HCT116 (cell line): ENCODE measurements around the gene TMEM38A. TPM values are rescaled to one million over a fixed set of nuclear protein-coding genes. Genes with fewer than 3 reads are reported as not detected.

Experiments
- ATAC-seq: fragments of 200-7000 bp; cut with Tn5 transposase; 2 replicates; pipeline ENCODE4 v1.9.1; 2020; ENCODE audit warnings: mild to moderate bottlenecking, moderate library complexity
- BruUV-seq: library from RNA; stranded (reverse); fragments of 400-500 nt; replicated peaks from 2 replicates; lab custom pipeline; 2021; lab: Mats Ljungman, UMichigan
- CTCF ChIA-PET: fragments of 300-600 bp; sonication (Branson Sonifier 250); formaldehyde crosslinking; loops from one replicate; lab custom pipeline; 2021; ENCODE audit warnings: antibody characterized with exemption; lab: Charles Lee
- POLR2A ChIA-PET: fragments of 300-600, 350-600 bp; sonication (Branson Sonifier 250); formaldehyde crosslinking; loops from one replicate; lab custom pipeline; 2021; ENCODE audit warnings: antibody characterized with exemption; lab: Charles Lee
- RAD21 ChIA-PET, 2 experiments: fragments of 300-600 bp; sonication (Branson Sonifier 250); formaldehyde crosslinking; loops; one replicate each; lab custom pipeline; 2023; ENCODE audit warnings: low total read pairs in 2 of 2; ENCODE audit not compliant: uncharacterized antibody in 2 of 2, unreplicated experiment in 2 of 2, low non-redundant PET in 1 of 2; lab: Charles Lee
- DNase-seq: peaks from one replicate; pipeline ENCODE4 v3.0.0-alpha.2; 2010; ENCODE audit warnings: low read depth, low spot score
- H2AFZ ChIP-seq: fragments of 200-600 bp; shearing (Covaris generic), sonication (generic); 2 replicates; pipeline ENCODE4 v1.6.1; 2017; ENCODE audit warnings: low read depth, mixed run types, mixed read lengths, antibody characterized with exemption, low read length; ENCODE audit not compliant: poor library complexity, severe bottlenecking
- H3K27ac ChIP-seq: 2 replicates; pipeline ENCODE4 v1.5.1; 2012; ENCODE audit warnings: low read depth, low read length
- H3K27me3 ChIP-seq: fragments of 200-600 bp; sonication (generic); 2 replicates; pipeline ENCODE4 v1.6.1; 2016; ENCODE audit warnings: mixed run types, low read length, mixed read lengths; ENCODE audit not compliant: insufficient read depth
- H3K36me3 ChIP-seq, 2 experiments: fragments of 200-500 bp in 1 of 2; fragments of 200-600 bp in 1 of 2; sonication (Bioruptor generic) in 1 of 2; sonication (generic) in 1 of 2; 2 replicates each; pipeline versions ENCODE4 v1.5.1 to v1.6.1; 2014 to 2016; ENCODE audit warnings: low read length in 2 of 2, inconsistent platforms in 1 of 2, mixed read lengths in 1 of 2, mixed run types in 1 of 2; ENCODE audit not compliant: insufficient read depth in 2 of 2, control insufficient read depth in 1 of 2
- H3K4me1 ChIP-seq, 2 experiments: fragments of 200-600 bp in 1 of 2; sonication (generic) in 1 of 2; 2 replicates each; pipeline versions ENCODE4 v1.5.1 to v1.6.1; 2012 to 2017; ENCODE audit warnings: low read length in 2 of 2, inconsistent platforms in 1 of 2, mild to moderate bottlenecking in 1 of 2, mixed read lengths in 1 of 2, mixed run types in 1 of 2, moderate library complexity in 1 of 2; ENCODE audit not compliant: insufficient read depth in 2 of 2, control insufficient read depth in 1 of 2
- H3K4me2 ChIP-seq: fragments of 200-600 bp; sonication (generic); 2 replicates; pipeline ENCODE4 v1.6.1; 2017; ENCODE audit warnings: mixed run types, low read length, mixed read lengths
- H3K4me3 ChIP-seq, 2 experiments: fragments of 200-600 bp in 1 of 2; sonication (generic) in 1 of 2; replicated peaks in 1 of 2; 2 replicates each; pipeline ENCODE4 v1.5.1; 2011 to 2016; ENCODE audit warnings: low read length in 2 of 2, control low read depth in 1 of 2, low read depth in 1 of 2, mild to moderate bottlenecking in 1 of 2, mixed read lengths in 1 of 2, mixed run types in 1 of 2
- H3K79me2 ChIP-seq: fragments of 200-600 bp; sonication (generic); 2 replicates; pipeline ENCODE4 v1.6.1; 2017; ENCODE audit warnings: mild to moderate bottlenecking, mixed run types, low read length, moderate library complexity, mixed read lengths; ENCODE audit not compliant: insufficient read depth
- H3K9ac ChIP-seq: fragments of 200-600 bp; sonication (generic); 2 replicates; pipeline ENCODE4 v1.6.1; 2016; ENCODE audit warnings: low read length, mixed read lengths
- H3K9me2 ChIP-seq: fragments of 200-600 bp; sonication (generic), shearing (Covaris generic); 2 replicates; pipeline ENCODE4 v1.6.1; 2017; ENCODE audit warnings: mixed run types, mild to moderate bottlenecking, moderate library complexity; ENCODE audit not compliant: insufficient read depth
- H3K9me3 ChIP-seq, 2 experiments: fragments of 200-500 bp in 1 of 2; fragments of 200-600 bp in 1 of 2; sonication (Bioruptor generic) in 1 of 2; sonication (generic) in 1 of 2; 2 replicates each; pipeline ENCODE4 v1.6.1; 2014 to 2017; ENCODE audit warnings: low read length in 2 of 2, mixed read lengths in 2 of 2, inconsistent platforms in 1 of 2, low read depth in 1 of 2, mild to moderate bottlenecking in 1 of 2, mixed run types in 1 of 2, moderate library complexity in 1 of 2; ENCODE audit not compliant: control insufficient read depth in 1 of 2, insufficient read depth in 1 of 2
- H4K20me1 ChIP-seq: fragments of 200-600 bp; sonication (generic), shearing (Covaris generic); 2 replicates; pipeline ENCODE4 v1.6.1; 2017; ENCODE audit warnings: mixed run types, mild to moderate bottlenecking, moderate library complexity; ENCODE audit not compliant: insufficient read depth
- CBX3 ChIP-seq: IDR thresholded peaks from 2 replicates; pipeline ENCODE4 v1.6.1; 2012; ENCODE audit warnings: low read depth
- ELF1 ChIP-seq: IDR thresholded peaks from 2 replicates; pipeline ENCODE4 v1.6.1; 2012; ENCODE audit warnings: low read depth, borderline replicate concordance
- EZH2 ChIP-seq: fragments of 200-600 bp; sonication (generic); IDR thresholded peaks from 2 replicates; pipeline ENCODE4 v1.6.1; 2017; ENCODE audit warnings: antibody characterized with exemption, mixed run types
- FOSL1 ChIP-seq: IDR thresholded peaks from 2 replicates; pipeline ENCODE4 v1.6.1; 2012; ENCODE audit warnings: low read depth
- POLR2A ChIP-seq: IDR thresholded peaks from 2 replicates; pipeline ENCODE4 v1.7.0; 2011; ENCODE audit warnings: borderline replicate concordance; ENCODE audit not compliant: insufficient read depth, insufficient read length; ENCODE audit errors: extremely low read depth
- RAD21 ChIP-seq: IDR thresholded peaks from 2 replicates; pipeline ENCODE4 v1.6.1; 2012; ENCODE audit warnings: low read depth, mild to moderate bottlenecking
- SP1 ChIP-seq: IDR thresholded peaks from 2 replicates; pipeline ENCODE4 v1.6.1; 2012; ENCODE audit warnings: low read depth
- TCF7L2 ChIP-seq: IDR thresholded peaks from 2 replicates; pipeline ENCODE4 v1.7.0; 2011; ENCODE audit warnings: borderline replicate concordance, inconsistent platforms; ENCODE audit not compliant: insufficient read depth, insufficient read length; ENCODE audit errors: extremely low read depth
- YY1 ChIP-seq: IDR thresholded peaks from 2 replicates; pipeline ENCODE4 v1.6.1; 2011; ENCODE audit warnings: low read length, low read depth, moderate library complexity, mild to moderate bottlenecking; ENCODE audit not compliant: insufficient replicate concordance; ENCODE audit errors: extremely low read depth
- ZNF274 ChIP-seq: fragments of 200-500 bp; sonication (Bioruptor generic); IDR thresholded peaks from 2 replicates; pipeline ENCODE4 v1.6.1; 2014; ENCODE audit warnings: mild to moderate bottlenecking, low read depth, low read length, inconsistent platforms
- intact Hi-C: fragments of 100-400 bp; cut with micrococcal nuclease; formaldehyde crosslinking; loops from 2 replicates; pipeline ENCODE4 v1.10.0; 2022
- total RNA-seq: library from RNA; stranded (reverse); gene quantifications from one replicate; pipeline ENCODE4 v1.2.1, GENCODE V29; 2021; ENCODE audit not compliant: unreplicated experiment
- TF ChIP-seq, protein P1 (sequence below): IDR thresholded peaks from 2 replicates; pipeline ENCODE4 v1.6.1; 2012
- TF ChIP-seq, protein P2 (sequence below), 3 experiments: fragments of 200-600 bp in 1 of 3; sonication (generic) in 1 of 3; IDR thresholded peaks in 2 of 3; conservative IDR thresholded peaks in 1 of 3; 2 replicates each; pipeline ENCODE4 v1.5.1; 2012 to 2017; ENCODE audit warnings: low read depth in 2 of 3, low read length in 2 of 3, antibody characterized with exemption in 1 of 3, borderline replicate concordance in 1 of 3, control low read depth in 1 of 3, mild to moderate bottlenecking in 1 of 3, mixed read lengths in 1 of 3, mixed run types in 1 of 3, moderate library complexity in 1 of 3; ENCODE audit not compliant: insufficient read depth in 1 of 3
- TF ChIP-seq, protein P3 (sequence below): IDR thresholded peaks from 2 replicates; pipeline ENCODE4 v1.6.1; 2012
- TF ChIP-seq, protein P4 (sequence below): IDR thresholded peaks from 2 replicates; pipeline ENCODE4 v1.6.1; 2011; ENCODE audit warnings: mild to moderate bottlenecking, low read length, moderate library complexity; ENCODE audit not compliant: insufficient replicate concordance; ENCODE audit errors: extremely low read depth

The TMEM38A gene
- total RNA-seq, 1 experiment from 2014 or later: 9.0 TPM

DNA sequence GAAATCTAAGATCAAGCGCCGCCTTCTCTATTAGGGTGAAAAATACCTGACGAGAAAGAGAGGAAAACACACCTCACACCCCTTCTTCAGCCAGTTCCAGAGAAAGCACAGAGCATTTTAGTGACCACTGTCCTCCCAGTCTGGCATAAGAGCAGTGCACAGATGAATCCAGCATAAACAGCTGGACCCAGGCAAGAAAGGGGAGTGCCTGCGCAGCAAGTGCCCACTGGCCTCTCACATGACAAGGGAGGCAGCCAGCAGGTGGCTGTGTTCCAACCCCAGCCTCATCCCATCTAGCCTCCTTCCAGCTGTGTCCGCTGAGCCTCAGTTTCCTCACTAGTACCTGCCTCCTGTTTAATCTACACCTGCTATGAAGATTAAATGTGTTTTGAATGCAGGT, 40.9 kb upstream of the TMEM38A start (continued):
- TF ChIP-seq FOSL1 (no peak), EZH2 (no peak)
- TF ChIP-seq, protein P1, sequence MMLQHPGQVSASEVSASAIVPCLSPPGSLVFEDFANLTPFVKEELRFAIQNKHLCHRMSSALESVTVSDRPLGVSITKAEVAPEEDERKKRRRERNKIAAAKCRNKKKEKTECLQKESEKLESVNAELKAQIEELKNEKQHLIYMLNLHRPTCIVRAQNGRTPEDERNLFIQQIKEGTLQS: no peak

DNA sequence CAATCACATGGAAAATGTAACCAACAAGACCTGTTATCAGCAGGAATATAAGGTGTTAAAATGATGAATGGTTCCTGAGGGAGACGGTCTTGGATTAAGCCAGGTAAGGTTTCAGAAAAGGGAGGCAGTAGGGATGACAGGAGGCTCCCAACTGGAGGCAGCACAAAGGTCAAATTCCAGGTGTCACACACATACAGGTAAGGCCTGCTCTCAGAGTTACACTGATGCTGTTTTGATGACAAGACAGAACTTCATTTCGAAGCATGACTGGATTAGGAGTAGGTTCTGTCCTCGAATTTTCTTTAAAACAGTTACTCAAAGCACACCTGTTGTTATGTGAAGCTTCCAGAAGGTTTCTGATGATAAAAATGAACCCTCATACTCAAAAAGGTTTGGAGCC, 40.4 kb upstream of the TMEM38A start:
- Histone ChIP-seq H3K4me1 (0 out of 4 replicates have a peak, but pooled peaks cover 0 to 8% of the 10 kb centered on the region in 2 experiments), H3K9me2 (no peaks in the 10 kb centered on the region), H3K4me3 (no peak overlapping the region), H3K79me2 (peaks cover 100% of the 10 kb centered on the region), H3K4me2 (no peak overlapping the region), H3K27me3 (no peaks in the 10 kb centered on the region), H3K27ac (no peak overlapping the region), H4K20me1 (peaks cover 5% of the 10 kb centered on the region; the same call in 1 of the 2 replicates), H3K9me3 (no peaks in the 10 kb centered on the region), H3K36me3 (peaks cover 3 to 16% of the 10 kb centered on the region in 2 experiments; a peak in 2 of 4 replicates), H2AFZ (no peak overlapping the region), H3K9ac (no peak overlapping the region)
- no peak for ATAC-seq
- POLR2A ChIA-PET: no interaction called here
- RAD21 ChIA-PET: no interaction called here
- intact Hi-C loops: no loop called here
- TF ChIP-seq TCF7L2: no peak
- BruUV-seq: no TSS peak
- CTCF ChIA-PET: no interaction called here
- no peak for DNase-seq

DNA sequence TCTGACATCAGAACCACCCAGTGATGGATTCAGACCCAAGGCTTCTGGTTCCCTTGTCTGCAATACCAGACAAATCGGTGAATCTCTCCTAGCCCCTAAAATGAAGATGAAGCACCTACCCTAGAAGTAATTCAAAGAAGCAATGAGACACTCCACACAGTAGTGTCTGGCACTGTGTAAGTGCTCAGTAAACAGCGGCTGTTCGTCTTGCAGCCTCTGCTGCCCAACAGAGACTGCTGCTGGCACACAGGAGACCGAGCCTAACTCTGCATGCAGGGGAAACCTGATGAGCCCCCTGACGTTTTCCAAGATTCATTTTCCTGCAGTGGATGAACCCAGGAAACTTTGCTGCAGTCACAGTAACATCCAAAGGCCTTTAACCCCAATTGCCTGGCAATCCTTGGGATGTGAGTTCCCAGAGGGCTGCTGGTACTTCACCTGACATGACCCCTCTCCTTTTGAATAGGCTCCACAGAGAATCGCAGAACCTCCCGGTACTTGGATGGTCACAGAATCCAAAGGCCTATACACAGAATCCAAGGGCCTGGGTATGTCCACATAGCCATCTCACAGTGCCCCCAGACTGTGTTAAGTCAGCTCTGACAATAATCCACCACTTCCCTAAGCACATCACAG, 39.7 kb upstream of the TMEM38A start:
- DNase-seq: no peak
- Histone ChIP-seq H2AFZ (no peak overlapping the region), H3K9me2 (no peaks in the 10 kb centered on the region), H3K9me3 (no peaks in the 10 kb centered on the region), H3K79me2 (peaks cover 100% of the 10 kb centered on the region), H3K27me3 (no peaks in the 10 kb centered on the region), H3K27ac (no peak overlapping the region), H3K9ac (no peak overlapping the region), H3K4me3 (no peak overlapping the region), H3K36me3 (peaks cover 3 to 20% of the 10 kb centered on the region in 2 experiments; a peak in 2 of 4 replicates), H3K4me1 (peaks cover 3% of the 10 kb centered on the region in 2 experiments), H3K4me2 (no peak overlapping the region), H4K20me1 (peaks cover 8% of the 10 kb centered on the region; the same call in 1 of the 2 replicates)
- ATAC-seq: no peak
- POLR2A ChIA-PET: no interaction called here
- BruUV-seq: no TSS peak
- RAD21 ChIA-PET: no interaction called here
- intact Hi-C loops: no loop called here
- CTCF ChIA-PET: no interaction called here
- TF ChIP-seq CBX3 (no peak), YY1 (no peak), POLR2A (no peak), ZNF274 (no peak), RAD21 (no peak), ELF1 (no peak), SP1 (no peak)
- TF ChIP-seq, protein P2, sequence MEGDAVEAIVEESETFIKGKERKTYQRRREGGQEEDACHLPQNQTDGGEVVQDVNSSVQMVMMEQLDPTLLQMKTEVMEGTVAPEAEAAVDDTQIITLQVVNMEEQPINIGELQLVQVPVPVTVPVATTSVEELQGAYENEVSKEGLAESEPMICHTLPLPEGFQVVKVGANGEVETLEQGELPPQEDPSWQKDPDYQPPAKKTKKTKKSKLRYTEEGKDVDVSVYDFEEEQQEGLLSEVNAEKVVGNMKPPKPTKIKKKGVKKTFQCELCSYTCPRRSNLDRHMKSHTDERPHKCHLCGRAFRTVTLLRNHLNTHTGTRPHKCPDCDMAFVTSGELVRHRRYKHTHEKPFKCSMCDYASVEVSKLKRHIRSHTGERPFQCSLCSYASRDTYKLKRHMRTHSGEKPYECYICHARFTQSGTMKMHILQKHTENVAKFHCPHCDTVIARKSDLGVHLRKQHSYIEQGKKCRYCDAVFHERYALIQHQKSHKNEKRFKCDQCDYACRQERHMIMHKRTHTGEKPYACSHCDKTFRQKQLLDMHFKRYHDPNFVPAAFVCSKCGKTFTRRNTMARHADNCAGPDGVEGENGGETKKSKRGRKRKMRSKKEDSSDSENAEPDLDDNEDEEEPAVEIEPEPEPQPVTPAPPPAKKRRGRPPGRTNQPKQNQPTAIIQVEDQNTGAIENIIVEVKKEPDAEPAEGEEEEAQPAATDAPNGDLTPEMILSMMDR (IDR thresholded peaks at IDR 0.05 in 2 of 3, conservative IDR thresholded peaks at IDR 0.05 in 1 of 3; ENCODE audit: borderline replicate concordance in 1 of 3, insufficient read depth in 1 of 3, low read depth in 2 of 3, low read length in 2 of 3): no peak
- TF ChIP-seq, protein P3, sequence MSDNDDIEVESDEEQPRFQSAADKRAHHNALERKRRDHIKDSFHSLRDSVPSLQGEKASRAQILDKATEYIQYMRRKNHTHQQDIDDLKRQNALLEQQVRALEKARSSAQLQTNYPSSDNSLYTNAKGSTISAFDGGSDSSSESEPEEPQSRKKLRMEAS: no peak
- TF ChIP-seq, protein P4, sequence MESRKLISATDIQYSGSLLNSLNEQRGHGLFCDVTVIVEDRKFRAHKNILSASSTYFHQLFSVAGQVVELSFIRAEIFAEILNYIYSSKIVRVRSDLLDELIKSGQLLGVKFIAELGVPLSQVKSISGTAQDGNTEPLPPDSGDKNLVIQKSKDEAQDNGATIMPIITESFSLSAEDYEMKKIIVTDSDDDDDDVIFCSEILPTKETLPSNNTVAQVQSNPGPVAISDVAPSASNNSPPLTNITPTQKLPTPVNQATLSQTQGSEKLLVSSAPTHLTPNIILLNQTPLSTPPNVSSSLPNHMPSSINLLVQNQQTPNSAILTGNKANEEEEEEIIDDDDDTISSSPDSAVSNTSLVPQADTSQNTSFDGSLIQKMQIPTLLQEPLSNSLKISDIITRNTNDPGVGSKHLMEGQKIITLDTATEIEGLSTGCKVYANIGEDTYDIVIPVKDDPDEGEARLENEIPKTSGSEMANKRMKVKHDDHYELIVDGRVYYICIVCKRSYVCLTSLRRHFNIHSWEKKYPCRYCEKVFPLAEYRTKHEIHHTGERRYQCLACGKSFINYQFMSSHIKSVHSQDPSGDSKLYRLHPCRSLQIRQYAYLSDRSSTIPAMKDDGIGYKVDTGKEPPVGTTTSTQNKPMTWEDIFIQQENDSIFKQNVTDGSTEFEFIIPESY: no peak
